Fibroblast of upper back skin (primary cell): ENCODE data around the gene SCAF1.

ENCODE experiments used
- DNase-seq: peaks from one replicate; pipeline ENCODE4 v3.0.0-alpha.2; 2013

SCAF1 gene

DNA sequence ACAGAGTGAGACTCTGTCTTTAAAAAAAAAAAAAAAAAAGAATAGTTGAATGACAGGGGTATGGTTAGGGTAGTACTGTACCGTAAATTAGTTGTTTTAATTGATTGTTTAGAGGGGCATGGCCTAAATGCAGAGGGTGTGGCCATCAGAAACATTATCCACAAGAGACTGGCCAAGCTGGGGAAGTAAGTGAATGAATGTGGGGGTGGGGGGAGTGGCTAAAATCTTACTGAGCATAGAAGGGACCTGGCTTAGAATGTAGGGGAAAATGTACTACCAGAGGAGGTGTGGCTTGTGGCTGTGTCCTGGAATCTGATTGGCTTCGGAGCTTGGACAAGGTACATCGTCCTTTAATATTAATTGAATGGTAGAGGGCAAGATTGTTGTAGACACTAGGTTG, 27.5 kb downstream of the SCAF1 start:
- DNase-seq, result no peak

DNA sequence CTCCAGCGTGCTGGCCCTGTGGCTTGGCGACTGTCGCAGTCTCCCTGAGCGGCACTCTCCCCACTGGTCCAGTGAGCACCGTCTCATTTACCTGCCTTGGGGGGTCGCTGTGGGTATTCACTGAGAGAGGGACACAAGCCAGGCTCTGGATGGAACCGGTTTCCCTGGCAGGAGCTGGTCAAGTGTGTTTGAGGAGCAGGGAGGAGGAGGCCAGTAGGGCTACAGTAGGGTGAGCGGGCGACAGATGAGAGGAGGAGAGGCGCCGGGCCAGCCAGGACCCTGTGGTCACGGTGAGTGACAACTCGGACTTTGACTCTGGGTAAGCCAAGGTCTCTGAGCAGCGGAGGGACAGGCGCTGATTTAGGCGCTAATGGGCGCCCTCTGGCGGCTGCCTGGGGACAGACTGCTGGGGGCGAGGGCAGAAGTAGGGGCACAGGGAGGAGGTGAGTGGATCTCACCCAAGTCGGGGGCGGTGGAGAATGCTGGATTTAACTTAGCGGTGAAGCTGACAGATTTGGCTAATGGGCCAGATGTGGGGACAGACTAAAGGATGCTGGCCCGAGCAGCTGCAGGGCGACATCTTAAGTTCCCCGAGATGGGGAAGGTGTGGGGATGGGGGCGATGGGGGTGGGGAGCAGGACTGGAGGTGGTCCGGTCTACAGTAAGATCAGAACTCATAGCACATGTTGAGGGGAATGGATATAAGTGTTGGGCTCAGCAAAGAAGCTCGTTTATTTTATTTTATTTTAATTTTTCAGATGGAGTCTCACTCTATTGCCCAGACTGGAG, 30.3 kb downstream of the SCAF1 start:
- DNase-seq, result peak; percentile 53

DNA sequence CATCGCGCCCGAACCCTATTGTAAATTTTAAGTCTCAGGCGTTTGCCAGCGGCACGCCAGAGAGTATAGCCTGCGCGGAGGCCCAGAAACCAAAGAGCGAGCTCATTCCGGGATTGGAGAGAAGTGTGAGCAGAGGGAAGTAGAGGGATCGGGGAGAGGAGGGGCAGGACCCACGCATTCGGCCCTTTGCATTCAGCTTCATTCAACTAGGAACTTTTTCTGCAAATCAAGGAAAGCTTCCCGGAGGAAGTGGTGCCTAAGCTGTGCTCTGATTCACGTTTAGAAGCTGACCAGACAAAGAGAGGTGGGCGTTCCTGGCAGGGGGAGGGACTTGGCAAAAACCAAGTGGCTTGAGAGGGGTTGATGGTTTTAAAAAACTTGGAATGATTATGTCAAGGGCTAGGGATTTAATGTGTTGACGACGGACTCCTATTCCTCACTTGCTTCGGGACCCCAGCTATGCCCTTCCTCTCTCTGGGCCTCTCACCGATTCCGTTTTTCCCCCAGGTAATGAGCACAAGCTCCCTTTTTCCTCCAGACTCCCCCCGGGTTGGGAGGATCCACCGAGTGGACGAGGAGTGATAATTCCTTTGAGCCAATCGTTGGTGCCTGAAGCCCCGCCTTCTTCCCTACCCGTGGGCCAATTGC, 34.3 kb downstream of the SCAF1 start:
- peak; percentile 92 for DNase-seq

DNA sequence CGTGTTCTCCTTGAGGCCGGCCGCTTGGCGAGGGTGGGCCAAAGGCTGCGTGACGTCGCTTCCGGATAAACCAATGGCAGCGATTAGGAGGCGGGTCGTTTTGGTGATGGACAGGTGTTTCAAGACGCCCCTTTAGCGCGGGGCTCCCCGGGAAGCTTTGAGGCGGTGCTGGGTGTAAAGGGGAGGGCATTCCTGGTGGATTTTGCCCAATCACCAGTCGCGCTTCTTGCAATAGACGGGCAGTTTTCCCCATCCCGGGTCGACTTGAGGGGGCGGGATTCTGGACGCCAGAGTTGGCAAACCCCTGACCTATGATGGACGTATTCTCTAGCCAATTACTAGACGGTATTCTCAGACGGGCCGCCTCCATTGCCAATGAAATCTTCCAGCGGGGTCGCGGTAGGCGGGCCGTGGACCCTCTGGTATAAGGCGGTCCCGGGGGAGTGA, 34.8 kb downstream of the SCAF1 start:
- peak; percentile 100 for DNase-seq

DNA sequence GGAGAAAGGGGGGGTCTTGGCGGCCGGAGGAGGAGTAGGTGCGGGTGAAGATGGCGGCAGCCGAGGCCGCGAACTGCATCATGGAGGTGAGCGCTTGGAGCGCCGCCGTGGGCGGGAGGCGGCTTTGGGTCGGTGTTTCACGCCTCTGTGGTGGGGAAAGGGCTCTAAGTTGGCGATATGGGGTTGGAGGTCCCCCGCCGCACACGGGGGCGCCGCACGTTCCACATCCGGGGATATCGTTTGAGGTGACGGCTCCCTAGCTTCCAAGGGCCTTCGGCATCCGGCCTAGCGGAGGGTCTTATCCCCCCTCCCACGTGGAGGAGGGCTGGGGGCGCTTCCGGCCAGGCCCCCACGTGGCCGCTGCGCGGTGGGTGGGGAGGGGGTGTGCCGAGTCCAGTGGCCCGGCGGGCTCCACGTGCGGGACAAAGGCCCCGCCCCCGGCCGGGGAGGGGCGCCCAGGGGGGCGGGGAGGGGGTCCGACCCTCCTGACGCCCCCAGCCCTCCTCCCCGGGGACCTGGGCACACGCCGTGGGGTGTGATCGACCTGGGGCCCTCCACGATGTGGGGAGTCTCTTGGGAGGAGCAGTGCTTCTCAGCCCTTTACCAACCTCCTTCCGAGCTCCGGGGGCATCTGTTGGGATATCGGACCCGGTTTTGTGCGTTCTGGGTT, 35.4 kb downstream of the SCAF1 start, which contains the start of gene PRMT1:
TSS of gene PRMT1 (plus strand) at position 41 of the 670 bp plus-strand sequence. CDS start at position 51, 10 bp downstream.
- peak; percentile 41 for DNase-seq

DNA sequence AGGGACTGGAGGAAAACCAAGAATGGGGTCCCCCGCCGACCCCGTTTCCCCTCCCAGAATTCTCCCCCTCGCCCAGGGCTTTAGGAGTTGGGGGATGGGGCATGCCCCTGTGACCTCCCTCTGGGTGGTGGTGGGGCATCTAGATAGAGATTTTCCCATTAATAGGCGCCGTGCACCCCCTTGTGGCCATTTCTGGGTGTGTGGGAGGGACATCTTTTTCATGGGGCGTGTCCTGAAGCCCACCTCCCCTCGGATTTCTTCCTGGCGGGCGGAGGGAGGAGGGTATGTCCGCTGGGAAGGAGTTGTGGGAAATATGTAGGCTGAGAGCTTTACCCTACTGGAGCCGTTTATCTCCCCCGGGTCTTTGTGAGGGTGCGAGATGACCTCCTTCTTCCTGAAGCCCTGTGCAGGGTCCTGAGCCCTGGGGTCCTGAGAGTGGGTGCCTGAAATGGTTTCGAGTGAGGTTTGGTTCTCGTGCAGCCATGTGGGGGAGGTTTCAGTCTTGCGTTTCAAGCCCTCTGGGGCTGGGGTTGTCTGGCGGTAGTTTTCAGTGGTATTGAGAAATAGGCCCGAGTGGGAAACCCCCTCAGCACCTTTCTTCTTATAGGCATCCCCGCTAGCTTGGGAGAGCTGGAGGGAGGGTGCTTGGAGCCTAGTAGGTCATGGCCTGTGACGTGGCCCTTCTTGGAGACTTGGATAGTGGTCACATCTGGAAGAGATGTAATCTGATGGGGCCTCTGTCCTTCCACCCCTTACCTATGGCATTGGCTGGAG, 36.1 kb downstream of the SCAF1 start:
- peak; percentile 72 for DNase-seq

DNA sequence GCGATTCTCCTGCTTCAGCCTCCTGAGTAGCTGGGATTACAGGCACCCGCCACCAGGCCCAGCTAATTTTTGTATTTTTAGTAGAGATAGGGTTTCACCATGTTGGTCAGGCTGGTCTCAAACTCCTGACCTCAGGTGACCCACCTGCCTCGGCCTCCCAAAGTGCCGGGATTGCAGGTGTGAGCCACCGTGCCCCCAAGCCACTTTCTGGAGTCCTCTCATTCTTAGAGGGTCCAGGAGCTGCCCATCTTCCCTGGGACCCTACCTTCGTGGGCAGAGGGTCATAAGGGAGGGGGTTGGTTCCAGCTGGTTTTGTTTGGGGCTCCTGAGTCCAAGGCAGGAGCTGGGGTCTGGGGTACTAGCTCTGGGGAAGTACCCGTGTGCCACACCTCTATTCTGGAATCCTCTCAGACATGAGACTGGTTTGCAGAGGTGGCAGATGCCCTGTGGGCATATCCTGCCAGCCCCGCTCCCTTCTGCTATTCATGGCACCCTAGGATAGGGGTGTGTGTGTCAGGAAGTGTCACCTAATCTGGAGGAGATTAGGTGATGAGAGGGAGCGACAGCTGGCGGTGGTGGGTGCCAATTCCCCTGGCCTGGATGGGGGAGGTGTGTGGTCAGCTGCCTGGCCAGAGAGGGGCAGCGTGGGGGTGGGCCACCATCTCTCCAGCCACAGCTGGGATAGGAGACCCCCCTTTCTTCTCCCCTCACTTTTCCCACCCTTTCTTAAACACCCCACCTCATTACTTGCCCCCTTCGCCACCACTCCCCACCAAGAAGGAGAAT, 37.2 kb downstream of the SCAF1 start:
- no peak for DNase-seq

DNA sequence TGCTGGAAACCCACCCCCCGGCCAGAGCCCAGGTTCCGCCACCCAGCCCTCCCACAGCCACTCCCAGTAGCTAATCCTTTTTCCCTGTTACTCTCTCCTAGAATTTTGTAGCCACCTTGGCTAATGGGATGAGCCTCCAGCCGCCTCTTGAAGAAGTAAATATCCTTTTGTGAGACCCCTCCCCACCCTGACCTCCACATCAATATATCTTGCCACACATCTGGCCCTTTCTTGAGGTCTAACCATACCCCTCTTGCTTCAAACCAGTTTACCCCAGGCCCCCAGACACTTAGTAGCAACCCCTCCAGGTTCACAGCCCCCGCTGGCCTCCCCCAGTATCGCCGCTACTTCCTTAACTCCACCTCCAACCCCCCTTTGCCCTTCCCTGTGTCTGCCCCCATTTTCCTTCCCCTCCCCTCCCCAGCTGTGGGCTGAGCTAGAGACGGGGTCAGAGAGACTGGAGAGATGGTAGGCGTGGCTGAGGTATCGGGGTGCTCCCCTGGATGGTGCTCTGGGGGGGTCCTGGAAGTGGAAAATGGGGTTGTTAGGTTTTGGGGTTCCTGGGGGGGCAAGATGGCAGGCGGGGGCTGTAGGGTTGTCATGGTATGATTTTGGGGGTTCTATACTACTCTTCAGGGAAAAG, 37.9 kb downstream of the SCAF1 start:
- no peak for DNase-seq

DNA sequence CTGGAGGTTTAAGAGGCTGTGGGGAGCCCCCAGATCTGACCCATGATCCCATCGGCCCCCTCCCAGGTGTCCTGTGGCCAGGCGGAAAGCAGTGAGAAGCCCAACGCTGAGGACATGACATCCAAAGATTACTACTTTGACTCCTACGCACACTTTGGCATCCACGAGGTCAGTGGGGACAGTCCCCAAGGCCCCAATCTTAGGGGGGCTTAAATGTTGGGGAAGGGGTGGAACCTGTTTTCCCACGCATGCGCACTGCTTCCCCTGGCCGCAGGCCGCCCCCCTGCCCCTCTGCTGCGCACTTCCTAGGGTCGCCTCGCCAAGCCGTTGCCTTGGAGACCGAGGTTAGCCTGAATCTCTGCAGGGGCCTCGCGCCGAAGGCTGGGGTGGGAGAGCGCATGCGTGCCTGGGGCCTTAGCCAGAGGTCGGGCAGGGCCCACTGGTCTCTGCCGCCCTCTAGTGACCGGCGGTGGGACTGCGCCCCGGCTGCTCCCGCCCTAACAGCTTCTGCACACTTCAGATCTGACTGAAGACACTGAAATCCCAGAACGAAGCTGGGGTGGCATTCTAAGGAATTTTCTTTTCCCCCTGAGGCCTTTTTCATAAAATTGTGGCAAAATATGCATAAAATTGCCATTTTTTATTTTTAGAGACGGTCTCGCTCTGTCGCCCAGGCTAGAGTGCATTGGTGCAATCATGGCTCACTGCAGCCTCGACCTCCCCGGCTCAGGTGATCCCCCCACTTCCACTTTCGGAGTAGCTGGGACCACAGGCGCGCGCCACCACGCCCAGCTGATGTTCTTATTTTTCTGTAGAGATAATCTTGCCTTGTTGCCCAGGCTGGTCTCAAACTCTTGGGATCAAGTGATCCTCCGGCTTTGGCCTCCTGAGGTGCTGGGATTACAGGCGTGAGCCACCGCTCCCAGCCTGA, 38.7 kb downstream of the SCAF1 start:
- peak; percentile 80 for DNase-seq

DNA sequence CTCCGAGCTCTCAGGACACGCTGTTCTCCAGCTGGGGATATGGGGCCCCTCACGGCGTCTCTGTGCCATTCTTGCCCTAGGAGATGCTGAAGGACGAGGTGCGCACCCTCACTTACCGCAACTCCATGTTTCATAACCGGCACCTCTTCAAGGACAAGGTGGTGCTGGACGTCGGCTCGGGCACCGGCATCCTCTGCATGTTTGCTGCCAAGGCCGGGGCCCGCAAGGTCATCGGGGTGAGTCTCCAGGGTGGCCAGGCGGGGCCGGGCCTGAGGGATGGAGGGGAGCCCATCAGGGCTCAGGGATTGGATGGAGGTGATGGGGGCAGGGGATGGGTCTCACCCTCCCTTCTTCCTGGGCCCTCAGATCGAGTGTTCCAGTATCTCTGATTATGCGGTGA, 39.8 kb downstream of the SCAF1 start:
- DNase-seq, result no peak

DNA sequence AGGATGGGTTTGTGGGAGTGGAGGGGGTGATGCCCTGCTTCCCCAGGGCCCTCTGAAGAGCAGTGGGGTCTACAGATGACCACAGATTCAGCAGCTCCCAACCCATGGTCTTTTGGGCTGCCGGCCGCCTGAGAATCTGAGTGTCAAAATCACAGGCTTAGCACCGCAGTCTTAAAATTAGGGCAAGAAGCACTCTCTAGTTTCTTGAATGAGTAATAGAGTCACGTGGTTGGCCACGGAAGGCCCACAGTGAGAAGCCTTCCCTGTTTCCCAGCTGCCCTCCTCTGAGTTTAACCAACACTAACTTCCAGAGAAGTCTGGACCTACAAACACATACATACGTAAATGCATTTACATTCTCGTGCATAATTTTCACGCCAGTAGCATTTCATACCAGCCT, 40.3 kb downstream of the SCAF1 start:
- DNase-seq, result no peak

DNA sequence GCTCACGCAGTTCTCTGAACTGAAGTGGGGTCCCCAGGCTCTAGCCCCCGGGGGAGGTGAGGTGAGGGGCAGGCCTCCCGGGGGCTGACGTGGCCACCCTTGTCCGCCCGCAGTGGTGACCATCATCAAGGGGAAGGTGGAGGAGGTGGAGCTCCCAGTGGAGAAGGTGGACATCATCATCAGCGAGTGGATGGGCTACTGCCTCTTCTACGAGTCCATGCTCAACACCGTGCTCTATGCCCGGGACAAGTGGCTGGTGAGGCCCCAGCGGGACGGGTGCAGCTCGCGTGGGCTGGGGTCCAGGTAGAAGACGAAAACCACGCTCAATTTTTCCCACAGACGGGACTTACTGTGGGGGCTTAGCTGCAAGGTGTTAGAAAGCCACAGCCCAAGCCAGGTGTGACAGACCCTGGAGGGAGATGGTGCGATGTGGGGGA, 41.8 kb downstream of the SCAF1 start:
- DNase-seq, result no peak

DNA sequence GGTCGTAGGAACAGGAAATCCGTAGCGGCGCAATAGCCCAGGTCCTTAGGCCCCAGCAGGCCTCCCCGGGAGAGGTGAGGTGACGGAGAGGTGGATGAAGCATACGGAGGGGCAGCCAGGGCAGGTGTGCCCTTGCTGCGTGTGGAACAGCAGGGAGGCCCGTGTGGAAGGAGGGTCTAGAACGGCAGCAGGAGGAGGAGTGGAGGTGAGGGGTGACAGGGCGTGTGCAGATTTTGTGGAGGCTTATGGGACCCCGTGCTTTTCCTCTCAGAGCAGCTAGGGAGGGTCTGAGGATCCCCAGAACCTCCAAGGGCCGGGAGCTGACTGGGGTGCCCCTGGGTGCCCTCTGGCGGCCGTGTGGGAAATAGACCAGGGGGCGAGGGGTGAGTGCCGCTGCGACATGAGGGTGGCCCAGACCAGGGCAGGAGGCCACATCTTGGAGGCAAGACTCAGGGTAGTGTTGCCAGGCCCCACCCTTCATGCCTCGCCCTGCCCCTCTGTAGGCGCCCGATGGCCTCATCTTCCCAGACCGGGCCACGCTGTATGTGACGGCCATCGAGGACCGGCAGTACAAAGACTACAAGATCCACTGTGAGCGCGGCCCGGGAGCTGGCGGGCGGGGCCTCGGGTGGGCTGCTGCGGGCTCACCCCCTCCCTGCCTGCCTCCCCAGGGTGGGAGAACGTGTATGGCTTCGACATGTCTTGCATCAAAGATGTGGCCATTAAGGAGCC, 42.4 kb downstream of the SCAF1 start:
- DNase-seq, result no peak

DNA sequence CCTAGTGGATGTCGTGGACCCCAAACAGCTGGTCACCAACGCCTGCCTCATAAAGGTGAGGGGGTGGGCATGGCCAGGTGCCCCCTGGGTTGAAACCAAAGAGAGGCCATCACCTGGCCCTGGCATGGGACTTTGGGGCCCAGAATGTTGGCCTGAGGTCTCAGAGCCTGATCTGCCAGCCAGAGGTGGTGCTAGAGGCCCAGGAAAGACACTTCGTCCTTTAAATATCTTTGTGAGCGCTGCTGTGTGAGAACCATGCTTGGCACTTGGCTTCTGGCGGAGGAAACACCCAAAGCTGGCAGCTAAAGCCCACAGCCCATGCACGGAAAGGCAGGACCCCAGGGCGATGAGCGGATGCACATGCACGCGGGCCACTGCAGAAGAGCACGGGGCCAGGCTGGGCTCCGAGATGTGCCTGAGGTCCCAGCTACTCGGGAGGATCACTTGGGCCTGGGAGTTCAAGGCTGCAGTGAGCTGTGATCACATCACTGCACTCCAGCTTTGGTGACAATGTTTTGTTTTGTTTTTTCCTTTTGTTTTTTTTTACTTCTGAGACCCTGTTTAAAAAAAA, 43.1 kb downstream of the SCAF1 start:
- DNase-seq, result no peak

DNA sequence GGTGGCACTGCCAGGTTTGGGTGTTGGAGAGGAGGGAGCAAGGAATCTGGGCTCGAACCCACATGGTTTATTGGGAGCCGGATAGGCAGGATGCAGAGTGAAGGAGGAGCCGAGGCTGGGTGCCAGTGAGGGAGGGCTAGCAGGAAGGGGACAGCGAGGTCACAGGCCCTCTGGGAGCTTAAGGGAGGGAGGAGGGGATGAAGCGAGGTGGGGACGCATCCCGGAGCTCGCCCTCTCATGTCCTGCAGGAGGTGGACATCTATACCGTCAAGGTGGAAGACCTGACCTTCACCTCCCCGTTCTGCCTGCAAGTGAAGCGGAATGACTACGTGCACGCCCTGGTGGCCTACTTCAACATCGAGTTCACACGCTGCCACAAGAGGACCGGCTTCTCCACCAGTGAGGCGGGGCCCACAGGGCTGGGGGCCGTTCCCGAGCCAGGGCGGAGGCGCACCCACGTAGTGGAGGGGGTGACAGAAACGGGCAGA, 43.9 kb downstream of the SCAF1 start:
- no peak for DNase-seq

DNA sequence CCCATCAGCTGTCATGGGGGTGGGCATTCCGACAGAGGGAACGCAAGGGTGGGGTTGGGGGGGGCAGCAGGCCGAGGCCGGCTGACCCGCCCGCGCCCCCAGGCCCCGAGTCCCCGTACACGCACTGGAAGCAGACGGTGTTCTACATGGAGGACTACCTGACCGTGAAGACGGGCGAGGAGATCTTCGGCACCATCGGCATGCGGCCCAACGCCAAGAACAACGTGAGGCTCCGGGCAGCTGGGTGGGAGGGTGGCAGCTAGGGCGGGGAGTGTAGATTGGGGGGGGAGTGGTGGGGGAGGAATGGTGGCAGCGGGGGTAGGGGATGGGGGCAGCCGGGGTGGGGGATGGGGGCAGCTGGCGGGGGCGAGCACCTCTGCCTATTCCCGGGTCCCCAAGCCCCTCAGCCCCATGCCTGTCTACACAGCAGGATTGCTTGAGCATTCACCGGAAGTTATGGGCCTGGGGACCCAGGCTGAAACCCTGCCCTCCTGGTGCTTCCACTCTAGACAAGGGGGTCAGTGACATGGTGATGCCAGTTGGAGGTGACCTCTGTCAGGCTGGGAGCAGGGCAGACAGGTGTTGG, 44.6 kb downstream of the SCAF1 start:
- no peak for DNase-seq

DNA sequence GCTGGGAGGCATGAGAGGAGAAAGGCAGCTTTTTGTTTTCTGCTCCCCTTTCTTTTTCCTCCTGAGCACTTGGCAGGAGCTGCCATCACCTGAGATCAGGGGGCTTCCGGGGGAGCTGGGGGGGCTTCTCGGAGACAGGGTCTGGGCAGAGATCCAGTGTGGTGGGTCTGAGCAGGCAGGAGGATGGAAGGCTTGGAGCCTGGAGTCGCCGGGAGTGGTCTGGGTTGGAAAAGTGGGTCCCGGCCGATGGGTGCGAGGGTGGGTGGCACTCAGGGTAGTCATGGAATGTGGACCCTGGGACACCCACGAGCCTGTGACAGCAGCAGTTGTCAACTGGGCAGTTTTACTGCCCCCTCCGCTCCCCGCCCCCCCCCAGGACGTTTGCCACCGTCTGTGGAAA, 45.1 kb downstream of the SCAF1 start:
- DNase-seq, result no peak

DNA sequence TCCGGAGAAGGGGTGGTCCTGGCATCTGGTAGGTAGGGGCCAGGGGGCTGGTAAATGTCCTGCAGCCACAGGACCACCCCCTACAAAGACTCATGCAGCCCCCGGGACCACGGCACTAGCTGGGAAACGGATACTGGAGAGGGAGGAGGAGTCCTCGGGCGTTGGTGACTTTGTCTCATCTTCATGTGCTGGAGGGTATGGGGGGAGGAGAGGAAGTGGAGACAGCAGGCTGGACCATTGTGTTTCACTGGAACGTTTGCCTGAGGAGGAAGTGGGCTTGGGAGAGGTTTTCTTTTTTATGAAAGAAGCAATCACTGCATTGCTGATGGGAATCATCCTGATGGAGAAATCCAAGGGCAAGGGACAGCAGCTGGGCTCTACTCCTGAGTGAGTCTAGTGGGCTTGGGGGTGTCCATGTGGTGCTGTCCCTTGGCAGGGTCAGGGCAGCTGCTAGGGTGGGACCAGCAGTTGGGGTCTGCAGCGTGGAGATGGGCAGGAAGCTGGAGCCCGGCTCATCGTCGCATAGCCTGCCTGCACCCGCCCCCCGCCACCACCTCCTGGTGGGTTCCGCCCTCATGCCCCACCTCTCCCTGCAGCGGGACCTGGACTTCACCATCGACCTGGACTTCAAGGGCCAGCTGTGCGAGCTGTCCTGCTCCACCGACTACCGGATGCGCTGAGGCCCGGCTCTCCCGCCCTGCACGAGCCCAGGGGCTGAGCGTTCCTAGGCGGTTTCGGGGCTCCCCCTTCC, 45.7 kb downstream of the SCAF1 start:
- no peak for DNase-seq
